ENCODE results near the gene S1PR4. TPM values are rescaled to one million over a fixed set of nuclear protein-coding genes. Genes with fewer than 3 reads are reported as not detected.

The S1PR4 gene
- total and polyA plus RNA-seq, 7 experiments from 2014 or later, result 61.0 to 589 (median 213) TPM

DNA sequence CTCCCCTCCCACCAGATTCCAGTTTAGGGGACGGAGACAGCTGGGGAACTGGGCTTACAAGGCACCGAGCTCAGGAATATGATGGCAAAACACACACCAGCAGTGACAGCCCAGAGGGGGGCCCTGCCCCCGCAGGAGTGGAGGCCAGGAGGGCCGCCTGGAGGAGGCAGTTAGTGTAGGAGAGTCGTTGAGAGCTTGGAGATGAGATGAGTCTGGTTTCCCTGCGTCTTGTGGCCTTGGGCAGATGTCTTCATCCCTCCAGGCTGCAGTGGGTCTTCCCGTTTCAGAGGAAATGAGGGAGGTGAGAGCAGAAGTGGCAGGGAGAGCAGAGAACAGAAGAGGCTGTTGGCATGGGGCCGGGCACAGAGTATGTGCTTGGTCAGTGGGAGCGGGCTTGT lies 50.8 kb downstream of the S1PR4 start:
- Mint-ChIP-seq H3K27ac (no peak overlapping the region), H3K4me3 (no peak overlapping the region), H3K4me1 (peaks cover 0 to 6% (median 0%) of the 10 kb centered on the region in 7 donors), H3K36me3 (no peaks in the 10 kb centered on the region), H3K9me3 (peaks cover 0 to 2% (median 0%) of the 10 kb centered on the region in 11 donors), H3K27me3 (peaks cover 19 to 41% (median 29%) of the 10 kb centered on the region in 5 donors)
- no peak overlapping the region for H3K27ac ChIP-seq (ENCODE audit: low read depth, low read length)
- no peaks in the 10 kb centered on the region for H3K36me3 ChIP-seq (ENCODE audit: control insufficient read depth in 2 of 3, insufficient read depth in 3 of 3, low read length in 3 of 3)
- no peaks in the 10 kb centered on the region for H3K27me3 ChIP-seq (ENCODE audit: control insufficient read depth in 2 of 2, insufficient read depth in 2 of 2, low read length in 2 of 2)
- H3K9me3 ChIP-seq (ENCODE audit: control insufficient read depth in 2 of 3, low read length in 3 of 3), result no peaks in the 10 kb centered on the region
- POLR2A ChIA-PET, result interaction anchor here (0.6 kb wide), 1 partner anchor 469 kb away, joined by 3 read pairs; no protein-coding TSS in a partner anchor
- no peak overlapping the region for H3K4me3 ChIP-seq (ENCODE audit: low read length)
- CTCF ChIA-PET, result interaction anchor here (0.6 kb wide), 1 partner anchor 206 kb away, joined by 5 read pairs; no protein-coding TSS in a partner anchor
- intact Hi-C loops (cut with micrococcal nuclease), result no loop called here
- ATAC-seq (no peak), DNase-seq (no peak)
- no peaks in the 10 kb centered on the region for H3K4me1 ChIP-seq (ENCODE audit: control insufficient read depth in 2 of 2, insufficient read depth in 2 of 2, low read length in 2 of 2)

Other genes starting within 250 kb of the S1PR4 start
- 1 to 10 TPM; 2.0 to 5.8 (median 4.3) TPM for gene ZNF77, start 233.8 kb upstream of the S1PR4 start, total RNA-seq
- gene ZNF77, start 233.8 kb upstream of the S1PR4 start, polyA plus RNA-seq, result 1 to 10 TPM; 2.6 to 3.3 TPM
- gene TLE6, start 201.2 kb upstream of the S1PR4 start, total RNA-seq, result under 1 TPM in 2 of 5 experiments, not detected in 3; 0.60 to 0.64 TPM
- under 1 TPM in 1 of 2 donors, not detected in 1; 0.52 TPM for gene TLE6, start 201.2 kb upstream of the S1PR4 start, polyA plus RNA-seq
- gene TLE2, start 149.5 kb upstream of the S1PR4 start, total RNA-seq, result 10 to 100 TPM in 4 of 5 experiments, 1 to 10 TPM in 1; 1.1 to 33.6 (median 19.9) TPM
- 10 to 100 TPM; 10.8 to 13.1 TPM for gene TLE2, start 149.5 kb upstream of the S1PR4 start, polyA plus RNA-seq
- gene TLE5, start 116.3 kb upstream of the S1PR4 start, total RNA-seq, result 1,000 to 10,000 TPM in 2 of 5 experiments, 100 to 1,000 TPM in 3; 658 to 1,102 (median 755) TPM
- gene TLE5, start 116.3 kb upstream of the S1PR4 start, polyA plus RNA-seq, result 100 to 1,000 TPM; 643 to 982 TPM
- 10 to 100 TPM in 1 of 5 experiments, 1 to 10 TPM in 4; 1.2 to 11.2 (median 7.2) TPM for gene GNA11, start 84.4 kb upstream of the S1PR4 start, total RNA-seq
- gene GNA11, start 84.4 kb upstream of the S1PR4 start, polyA plus RNA-seq, result 1 to 10 TPM in 1 of 2 donors, under 1 TPM in 1; 0.92 to 1.3 TPM
- 100 to 1,000 TPM in 1 of 5 experiments, 10 to 100 TPM in 1, 1 to 10 TPM in 1, under 1 TPM in 2; 0.73 to 131 (median 6.6) TPM for gene GNA15, start 42.7 kb upstream of the S1PR4 start, total RNA-seq
- gene GNA15, start 42.7 kb upstream of the S1PR4 start, polyA plus RNA-seq, result under 1 TPM in 1 of 2 donors, not detected in 1; 0.09 TPM
- 10 to 100 TPM; 45.4 to 64.7 (median 53.7) TPM for gene NCLN, start 7.2 kb downstream of the S1PR4 start, total RNA-seq
- 10 to 100 TPM; 19.9 to 48.1 TPM for gene NCLN, start 7.2 kb downstream of the S1PR4 start, polyA plus RNA-seq
- gene CELF5, start 45.9 kb downstream of the S1PR4 start, total RNA-seq, result under 1 TPM; 0.16 to 0.27 (median 0.17) TPM
- gene CELF5, start 45.9 kb downstream of the S1PR4 start, polyA plus RNA-seq, result not detected
- 10 to 100 TPM; 15.0 to 35.2 (median 33.1) TPM for gene NFIC, start 187.8 kb downstream of the S1PR4 start, total RNA-seq
- gene NFIC, start 187.8 kb downstream of the S1PR4 start, polyA plus RNA-seq, result 10 to 100 TPM; 12.2 to 24.6 TPM

Measured in naive thymus-derived CD4-positive, alpha-beta T cell (primary cell).